ENCODE measurements around the gene SETD3.

SETD3 gene

DNA sequence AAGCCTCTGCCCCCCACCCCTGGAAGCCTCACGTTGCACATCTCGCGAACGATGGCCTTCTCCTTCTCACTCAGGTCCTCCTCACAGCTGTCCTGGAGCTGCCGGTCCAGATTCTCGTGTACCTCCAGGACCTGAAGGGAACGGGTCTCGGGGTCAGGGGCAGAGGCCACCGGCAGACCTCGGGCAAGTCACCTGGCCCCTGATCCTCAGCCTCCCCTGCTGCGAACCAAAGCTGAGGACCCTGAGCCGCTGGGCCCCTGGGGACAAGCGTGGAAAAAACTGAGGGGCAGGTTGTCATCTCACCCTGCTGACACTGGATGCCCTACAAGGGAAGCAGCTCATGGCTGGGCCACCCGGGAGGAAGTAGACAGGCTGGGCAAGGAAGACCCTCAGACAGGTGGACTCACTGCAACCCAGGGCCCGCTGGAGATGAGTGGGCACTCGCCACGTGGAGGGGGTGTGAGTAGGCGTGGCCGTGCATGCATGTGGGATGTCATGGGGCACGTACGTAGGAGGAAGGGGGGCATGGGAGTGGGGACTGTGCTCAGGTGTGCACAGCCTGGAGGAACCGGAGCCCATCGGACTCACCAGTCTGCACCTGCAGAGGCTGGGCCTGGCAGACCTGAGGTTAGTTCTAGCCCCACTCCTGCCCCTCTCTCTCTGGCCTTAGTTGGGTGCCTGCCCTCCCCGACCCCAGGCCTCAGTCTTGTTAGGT, 35.7 kb upstream of the SETD3 start:
- DNase-seq, result peak; percentile 2

DNA sequence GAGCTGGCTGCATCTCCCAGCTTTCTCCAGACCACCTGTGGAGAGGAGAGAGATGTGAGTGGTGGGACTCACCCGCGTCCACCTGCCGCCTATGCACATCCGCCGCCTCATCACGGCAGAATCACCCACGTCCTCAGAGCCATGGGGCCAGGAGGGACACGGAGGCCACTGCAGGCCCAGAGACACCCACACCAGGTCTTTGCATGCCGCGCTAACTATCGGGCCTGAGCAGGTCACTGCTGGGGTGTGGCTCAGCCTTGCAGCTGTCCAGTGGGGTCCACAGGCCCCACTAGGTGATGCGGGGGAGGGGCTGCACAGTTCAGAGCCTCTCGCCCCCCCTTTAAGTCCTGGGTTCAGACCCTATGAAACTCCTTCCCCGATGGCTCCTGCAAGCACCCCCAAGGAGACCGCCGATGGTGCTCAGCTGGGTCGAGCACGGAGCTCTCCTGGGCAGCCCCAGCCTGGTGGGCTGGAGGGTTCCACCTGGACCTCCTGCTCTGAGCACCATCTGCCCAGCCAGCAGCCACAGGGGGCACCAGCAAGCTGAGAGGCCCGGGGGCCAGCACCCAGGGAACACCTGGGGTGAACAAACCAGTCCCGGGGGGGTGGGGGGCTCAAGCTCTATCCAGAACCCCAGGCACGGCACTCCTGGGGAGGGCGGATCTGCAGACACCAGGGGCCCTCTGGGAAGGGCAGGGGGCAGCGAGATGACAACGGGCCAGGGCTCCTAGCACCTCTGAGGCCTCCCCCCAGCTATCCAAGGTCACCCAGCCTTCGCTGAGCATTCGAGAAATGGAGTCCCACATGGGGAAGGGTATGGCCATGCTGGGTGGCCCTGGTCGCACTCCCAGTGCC, 34.9 kb upstream of the SETD3 start:
- no peak for DNase-seq

DNA sequence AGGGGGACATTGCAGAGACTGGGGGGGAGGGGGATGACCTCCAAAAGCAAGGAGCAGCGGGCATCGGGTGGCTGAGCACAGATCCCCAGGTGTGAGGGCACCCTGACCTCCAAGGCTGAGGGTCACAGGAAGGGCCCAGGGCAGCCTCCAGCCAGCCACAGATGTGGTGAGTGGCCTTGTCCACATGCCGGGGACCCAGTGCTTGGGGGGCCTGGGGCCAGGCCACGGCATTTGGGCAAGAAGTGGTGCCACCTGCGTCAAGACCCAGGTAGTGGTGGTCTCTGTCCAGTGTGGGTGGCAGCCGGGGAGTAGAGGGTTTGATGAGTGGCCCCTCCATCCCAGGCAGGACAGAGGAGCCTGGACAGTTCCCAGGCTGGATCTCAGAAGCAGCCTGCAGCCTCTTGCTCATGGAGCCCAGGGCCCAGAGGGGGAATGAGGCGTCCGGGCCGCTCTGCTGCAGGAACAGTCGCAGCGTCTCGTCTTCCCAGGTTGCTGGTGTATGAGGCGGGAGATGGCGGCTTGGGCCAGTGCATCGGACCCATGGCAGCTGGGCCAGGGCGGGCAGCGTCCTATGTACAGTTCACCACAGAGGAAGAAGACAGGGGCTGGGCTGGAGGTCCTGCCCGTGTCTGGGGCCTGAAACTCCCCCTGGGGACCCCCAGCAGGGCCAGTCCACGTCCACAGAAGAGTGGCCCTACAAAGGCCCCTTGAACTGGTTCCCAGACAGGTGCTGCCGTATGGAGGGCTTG, 34.1 kb upstream of the SETD3 start:
- no peak for DNase-seq

- no peak for DNase-seq
Observed at GRCh38 chr14:99513946-99514551, 33.4 kb upstream of the SETD3 start.

DNA sequence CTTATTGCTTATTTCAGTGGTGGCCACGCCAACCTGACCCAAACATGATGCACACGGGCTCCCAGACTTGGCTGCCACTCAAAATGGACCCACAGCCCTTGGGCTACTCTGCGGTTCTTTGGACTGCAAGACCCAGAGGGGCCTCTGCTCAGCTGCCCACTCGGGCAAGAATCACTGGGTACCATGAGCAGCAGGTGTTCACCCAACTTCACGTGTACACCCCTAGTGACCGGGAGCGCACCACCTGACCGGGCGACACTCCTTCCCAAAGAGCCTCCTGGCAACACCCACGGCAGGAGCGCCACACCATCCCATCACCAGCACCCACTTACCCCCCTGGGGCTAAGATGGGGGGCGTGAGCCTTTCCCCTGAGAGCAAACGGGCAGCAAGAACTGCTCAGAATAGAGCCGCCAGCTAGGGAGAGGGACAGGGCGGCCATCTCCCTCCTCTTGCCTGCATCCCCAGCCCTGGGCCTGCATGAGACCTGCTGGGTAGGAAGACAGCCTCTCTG, 32.6 kb upstream of the SETD3 start:
- DNase-seq, result no peak

DNA sequence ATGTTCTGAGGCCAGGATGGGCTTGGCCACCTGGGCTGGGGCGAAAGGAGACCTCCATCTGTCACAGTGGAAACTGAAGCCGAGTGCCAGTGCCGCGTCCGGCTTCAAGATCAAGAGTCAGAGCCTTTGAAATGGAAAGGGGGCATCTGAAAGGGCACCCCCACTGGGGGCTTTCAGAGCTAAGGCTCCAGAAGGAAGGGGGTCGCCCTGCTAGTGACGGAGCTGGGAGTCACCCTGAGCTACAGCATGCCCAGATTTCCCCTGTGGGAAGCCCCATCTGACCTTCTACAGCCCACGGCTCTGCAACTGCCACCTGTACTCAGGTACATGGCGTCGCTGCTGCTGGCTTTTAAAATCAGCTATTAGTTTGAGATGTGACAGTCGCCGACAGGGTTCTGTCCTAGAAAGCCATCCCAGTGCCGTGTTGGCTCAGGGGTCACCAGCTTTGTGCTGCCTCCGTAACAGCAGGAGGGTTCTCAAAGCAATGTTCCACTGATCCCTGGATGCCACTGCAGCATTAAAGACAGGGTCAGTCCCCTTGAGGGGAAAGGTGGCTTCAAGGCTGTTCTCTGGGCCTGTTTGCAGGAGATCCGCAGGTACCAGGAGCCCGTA, 32.0 kb upstream of the SETD3 start:
- DNase-seq, result no peak

GRCh38 chr14:99512110-99512449, 31.4 kb upstream of the SETD3 start:
- DNase-seq, result no peak

DNA sequence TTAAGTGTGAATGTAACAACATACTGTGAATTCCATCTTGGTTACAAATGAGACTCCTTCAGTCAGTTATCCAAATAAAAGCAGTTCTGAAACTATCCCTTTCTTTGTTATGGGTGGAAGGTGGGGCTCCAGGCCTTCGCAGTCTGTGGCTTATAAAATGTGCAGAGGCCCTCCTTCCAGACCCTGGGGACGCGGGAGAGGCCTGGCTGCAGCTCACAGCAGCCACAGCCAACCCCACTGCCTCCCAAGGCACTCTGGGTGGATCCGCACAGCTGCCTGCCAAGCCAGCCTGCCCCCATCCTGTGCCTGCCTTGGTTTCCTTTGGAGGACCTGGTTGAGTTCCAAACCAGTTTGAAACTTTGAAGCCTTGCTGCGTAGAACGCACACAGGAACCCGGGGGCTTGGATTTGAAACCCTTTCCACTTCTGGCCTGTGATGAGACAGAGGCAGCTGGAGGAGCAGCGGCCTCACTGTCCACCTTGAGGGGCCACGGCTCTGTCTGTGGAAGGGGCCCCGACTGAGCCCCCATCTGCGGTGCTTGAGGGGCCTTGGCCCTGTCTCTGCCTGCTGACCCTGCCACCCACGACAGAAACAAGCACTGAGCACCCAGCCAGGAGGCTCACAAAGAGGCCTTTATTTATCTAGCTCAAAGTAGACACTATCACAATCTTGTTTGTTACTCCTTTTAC, 30.9 kb upstream of the SETD3 start:
- DNase-seq, result no peak

DNA sequence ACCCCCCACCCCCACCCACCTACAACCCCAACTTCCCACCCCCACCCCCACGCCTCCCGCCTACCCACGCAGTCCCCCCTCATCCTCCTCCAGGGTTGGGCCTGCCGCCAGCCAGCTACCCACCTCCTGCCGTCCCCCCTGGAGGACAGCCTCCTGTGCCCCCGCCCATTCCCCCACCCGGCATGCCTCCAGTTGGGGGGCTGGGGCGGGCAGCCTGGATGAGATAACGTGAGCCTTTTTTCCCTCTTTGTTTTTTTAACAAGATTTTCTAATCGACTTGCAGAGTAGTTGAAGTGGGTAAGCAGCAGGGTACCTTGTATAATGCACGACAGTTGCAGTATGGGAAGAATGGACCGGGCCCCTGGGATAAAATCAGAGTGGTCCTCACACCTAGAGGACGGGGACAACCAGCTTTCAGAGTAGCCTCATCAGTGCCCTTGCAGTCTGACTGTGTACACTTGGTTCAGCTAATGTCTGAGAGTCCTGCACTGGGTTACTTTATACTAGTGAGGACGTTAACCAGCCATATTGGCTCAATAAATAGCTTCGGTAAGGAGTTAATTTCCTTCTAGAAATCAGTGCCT, 30.0 kb upstream of the SETD3 start:
- no peak for DNase-seq

GRCh38 chr14:99509871-99510555, 29.4 kb upstream of the SETD3 start:
- no peak for DNase-seq

GRCh38 chr14:99508896-99509629, 28.4 kb upstream of the SETD3 start:
- no peak for DNase-seq

DNA sequence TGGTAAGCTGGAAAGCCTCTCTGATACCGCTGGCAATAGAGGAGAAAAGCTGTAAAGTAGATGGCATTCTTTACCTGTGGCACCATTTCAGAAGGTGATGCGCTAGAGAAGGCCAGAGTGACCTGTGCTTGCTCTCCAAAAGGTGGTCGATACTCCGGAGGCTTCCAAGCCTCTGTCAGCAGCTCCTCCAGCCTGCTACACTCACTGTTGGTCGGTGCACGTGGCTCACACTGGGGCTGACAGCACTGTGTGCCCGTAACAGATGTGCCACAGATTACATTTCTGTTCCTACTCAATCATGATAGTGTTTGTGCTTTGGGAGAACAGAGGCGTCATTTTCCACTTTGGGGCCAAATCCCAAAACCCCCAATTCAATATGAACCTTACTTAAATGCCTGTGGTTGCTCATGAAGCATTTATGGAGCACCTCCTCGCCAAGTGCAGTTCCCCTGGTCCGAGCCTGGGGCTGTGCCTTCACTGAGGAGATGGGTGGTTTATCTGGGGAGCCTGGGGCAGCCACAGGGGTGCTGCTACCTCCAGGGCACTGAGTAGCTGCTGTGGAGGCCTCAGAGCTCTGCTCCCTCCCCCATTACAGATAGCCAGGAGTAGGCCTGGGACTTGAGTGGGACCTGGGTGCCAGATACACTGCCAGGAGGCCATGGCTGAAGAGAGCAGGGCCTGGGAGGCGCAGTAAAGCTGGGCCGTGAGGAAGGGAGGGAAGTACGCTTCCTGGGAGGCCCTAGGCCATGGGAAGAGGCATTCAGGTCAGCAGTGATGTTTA, 27.4 kb upstream of the SETD3 start:
- no peak for DNase-seq

DNA sequence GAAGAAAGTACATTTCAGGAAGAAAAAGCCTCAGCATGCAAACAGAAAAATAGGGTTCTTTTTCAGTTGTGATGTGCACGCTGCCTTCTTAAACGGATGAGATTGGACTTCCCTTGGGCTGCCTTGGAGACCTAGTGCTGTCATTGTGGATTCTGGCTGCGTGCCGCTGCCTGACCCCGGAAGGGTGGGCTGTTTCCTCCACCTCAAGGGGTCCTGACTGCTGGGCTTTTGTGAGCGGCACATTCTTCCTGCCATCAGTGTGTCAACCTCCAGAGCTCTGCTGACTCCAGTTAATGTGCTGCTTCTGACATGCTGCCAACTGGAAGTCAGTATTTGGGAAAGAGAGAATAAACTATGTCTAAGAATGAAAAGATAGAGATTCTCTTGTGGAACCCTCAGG, 25.6 kb upstream of the SETD3 start:
- no peak for DNase-seq

DNA sequence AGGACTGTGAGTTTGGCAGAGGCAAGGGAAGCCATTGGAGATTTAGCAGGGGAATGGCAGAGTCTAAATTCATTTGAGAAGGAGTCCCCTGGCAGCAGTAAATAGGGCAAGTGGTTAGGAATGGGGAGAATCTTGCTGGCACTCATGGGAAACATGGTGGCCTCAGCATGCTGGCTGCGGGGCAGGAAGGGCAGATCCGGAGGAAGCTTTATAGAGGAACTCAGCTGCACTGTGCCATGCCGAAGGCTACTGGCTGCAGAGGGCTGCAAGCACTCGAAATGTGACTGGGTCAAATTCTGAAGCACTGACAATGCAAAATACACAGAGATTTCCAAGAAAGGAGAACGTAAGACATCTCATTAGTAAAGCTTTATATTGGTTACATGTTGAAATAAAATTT, 24.4 kb upstream of the SETD3 start:
- DNase-seq, result no peak

DNA sequence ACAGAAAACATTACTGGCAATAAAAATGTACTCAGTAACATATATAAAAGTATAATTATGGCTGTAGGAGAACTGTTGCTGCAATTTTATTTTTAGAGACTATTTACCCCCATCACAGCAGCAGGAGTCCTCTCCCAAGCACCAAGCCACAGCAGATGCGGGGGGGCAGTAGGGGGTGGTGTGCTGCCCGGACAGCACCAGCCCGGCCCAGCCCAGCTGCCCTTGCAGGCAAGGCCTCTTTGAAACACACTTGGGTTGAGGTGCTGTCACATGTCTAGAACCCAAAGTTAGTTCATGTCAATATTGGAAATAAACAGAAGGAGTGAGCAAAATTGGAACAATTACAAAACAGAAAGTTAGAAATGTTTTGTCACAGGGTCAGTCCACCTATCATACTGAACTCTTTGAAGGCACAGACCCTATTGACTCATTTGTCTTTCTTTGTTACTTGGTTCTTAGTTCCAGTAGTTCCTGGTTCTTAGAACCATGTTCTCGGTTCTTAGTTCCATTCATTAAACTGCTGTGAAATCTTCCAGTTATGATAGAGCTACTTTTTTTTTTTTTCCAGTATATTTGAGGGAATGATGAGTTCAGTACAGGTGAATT, 23.3 kb upstream of the SETD3 start:
- DNase-seq, result no peak

DNA sequence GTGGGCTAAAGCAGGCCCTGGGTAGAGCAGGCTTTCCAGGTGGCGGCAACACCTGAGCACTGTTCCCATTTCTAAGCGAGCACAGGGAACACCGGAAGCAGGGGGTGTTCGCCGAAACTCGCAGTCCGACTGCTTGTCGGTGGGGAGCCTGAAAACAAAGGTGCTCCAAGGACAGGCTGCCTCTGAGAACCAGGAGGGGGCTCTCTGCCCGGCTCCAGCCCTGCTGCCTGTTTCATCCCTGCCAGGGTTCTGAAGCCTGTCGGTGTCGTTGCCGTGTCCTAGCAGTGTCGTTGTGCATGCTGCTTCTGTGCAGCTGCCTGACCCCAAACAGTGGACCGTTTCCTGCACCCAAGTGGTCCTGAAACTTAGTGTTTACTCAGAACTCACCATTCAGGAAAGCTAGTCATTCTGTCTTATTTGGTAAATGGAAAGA, 22.3 kb upstream of the SETD3 start:
- DNase-seq, result no peak

DNA sequence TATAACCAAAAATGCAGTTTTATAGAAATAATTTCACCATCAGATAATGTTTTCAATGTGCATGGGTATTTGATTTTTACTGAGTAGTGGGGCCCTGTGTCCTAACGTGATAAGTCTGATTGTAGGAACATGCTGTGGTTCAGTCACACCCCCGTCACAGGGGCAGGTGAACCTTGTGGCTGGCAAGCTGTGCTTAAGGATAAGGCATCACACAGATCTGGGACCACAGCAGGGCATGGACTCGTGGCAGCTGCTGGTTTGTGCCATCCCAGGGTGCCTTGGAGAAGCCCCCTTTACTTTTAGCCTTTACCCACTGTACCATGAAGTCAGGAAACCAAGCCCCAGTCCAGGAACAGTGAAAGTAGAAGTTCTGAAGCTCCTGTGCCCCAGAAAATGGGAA, 17.2 kb upstream of the SETD3 start:
- DNase-seq, result no peak

GRCh38 chr14:99497341-99497740, 16.7 kb upstream of the SETD3 start:
- no peak for DNase-seq

GRCh38 chr14:99484106-99484505, 3.4 kb upstream of the SETD3 start:
- no peak for DNase-seq
